HL-60 (cell line): ENCODE measurements around the gene NDEL1.

ENCODE experiments used
- GABPA ChIP-seq: IDR thresholded peaks from 2 replicates; pipeline ENCODE4 v1.6.1; 2012; ENCODE audit warnings: low read depth
- TF ChIP-seq, protein P1 (sequence below): IDR thresholded peaks from one replicate; pipeline ENCODE4 v1.5.1; 2011; ENCODE audit warnings: low read length, control low read depth, inconsistent platforms; ENCODE audit not compliant: insufficient read depth

DNA sequence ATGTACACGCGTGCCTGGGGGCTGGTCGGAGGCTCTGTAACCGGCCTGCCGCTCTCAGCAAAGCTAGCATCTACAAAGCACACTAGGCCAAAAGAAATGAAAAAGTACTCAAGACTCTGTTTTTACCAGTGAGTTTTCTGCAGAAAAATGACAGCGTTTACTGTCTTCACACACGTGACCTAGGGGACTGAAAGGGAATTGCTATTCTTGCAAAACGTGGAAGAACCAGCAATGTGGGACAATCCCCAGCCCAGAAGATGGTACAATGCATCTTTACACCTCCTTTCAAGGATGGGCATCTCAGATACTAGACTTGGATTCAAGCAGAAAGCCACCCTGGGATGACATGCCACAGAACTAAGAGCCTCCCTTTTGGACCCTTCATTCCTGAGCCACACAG, 41.5 kb downstream of the NDEL1 start:
- TF ChIP-seq, protein P1, sequence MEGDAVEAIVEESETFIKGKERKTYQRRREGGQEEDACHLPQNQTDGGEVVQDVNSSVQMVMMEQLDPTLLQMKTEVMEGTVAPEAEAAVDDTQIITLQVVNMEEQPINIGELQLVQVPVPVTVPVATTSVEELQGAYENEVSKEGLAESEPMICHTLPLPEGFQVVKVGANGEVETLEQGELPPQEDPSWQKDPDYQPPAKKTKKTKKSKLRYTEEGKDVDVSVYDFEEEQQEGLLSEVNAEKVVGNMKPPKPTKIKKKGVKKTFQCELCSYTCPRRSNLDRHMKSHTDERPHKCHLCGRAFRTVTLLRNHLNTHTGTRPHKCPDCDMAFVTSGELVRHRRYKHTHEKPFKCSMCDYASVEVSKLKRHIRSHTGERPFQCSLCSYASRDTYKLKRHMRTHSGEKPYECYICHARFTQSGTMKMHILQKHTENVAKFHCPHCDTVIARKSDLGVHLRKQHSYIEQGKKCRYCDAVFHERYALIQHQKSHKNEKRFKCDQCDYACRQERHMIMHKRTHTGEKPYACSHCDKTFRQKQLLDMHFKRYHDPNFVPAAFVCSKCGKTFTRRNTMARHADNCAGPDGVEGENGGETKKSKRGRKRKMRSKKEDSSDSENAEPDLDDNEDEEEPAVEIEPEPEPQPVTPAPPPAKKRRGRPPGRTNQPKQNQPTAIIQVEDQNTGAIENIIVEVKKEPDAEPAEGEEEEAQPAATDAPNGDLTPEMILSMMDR = no peak
- TF ChIP-seq GABPA = no peak
